ENCODE results near the gene AP5M1. TPM values are rescaled to one million over a fixed set of nuclear protein-coding genes. Genes with fewer than 3 reads are reported as not detected.
A peak's percentile ranks its signal among the peaks of the same experiment; 100 is the strongest.

The AP5M1 gene
- total and polyA plus RNA-seq, 4 experiments from 2014 or later, result 39.0 to 57.5 (median 48.8) TPM

DNA sequence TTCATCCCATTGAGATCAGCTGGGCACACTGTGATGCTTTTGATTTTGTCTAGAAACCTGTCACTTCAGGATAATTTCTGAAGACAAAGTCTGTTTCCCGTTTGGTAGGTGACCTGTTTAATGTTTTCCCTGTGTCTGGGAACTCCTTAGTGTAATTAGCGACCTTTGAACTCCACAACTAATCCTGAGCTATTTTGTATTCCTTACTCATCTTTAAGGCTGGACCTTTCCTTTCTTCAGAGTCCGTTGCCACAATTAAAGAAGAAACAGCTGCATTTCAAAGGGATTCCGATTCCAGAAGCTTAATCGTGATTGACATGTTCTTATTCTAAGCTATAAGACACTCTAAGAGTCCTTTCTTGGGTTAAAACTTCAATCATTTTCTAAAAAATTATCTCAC lies 22.0 kb downstream of the AP5M1 start:
- Histone ChIP-seq H3K4me3 (ENCODE audit: low read length in 2 of 2) (no peak overlapping the region), H3K36me3 (ENCODE audit: insufficient read depth, low read length) (peaks cover 22% of the 10 kb centered on the region), H3K27me3 (ENCODE audit: insufficient read depth, low read length) (no peaks in the 10 kb centered on the region), H3K9me3 (ENCODE audit: control insufficient read depth in 1 of 2, low read length in 2 of 2) (no peaks in the 10 kb centered on the region), H3K27ac (ENCODE audit: low read depth, low read length) (no peak overlapping the region), H3K4me1 (ENCODE audit: insufficient read depth, low read length) (no peaks in the 10 kb centered on the region)
- Mint-ChIP-seq H3K9me3 (no peaks in the 10 kb centered on the region), H3K36me3 (peaks cover 6 to 37% of the 10 kb centered on the region in 2 donors), H3K27ac (no peak overlapping the region), H3K27me3 (no peaks in the 10 kb centered on the region), H3K4me1 (no peaks in the 10 kb centered on the region), H3K4me3 (no peak overlapping the region)
- POLR2A ChIA-PET (ENCODE audit: partially characterized antibody), result interaction anchor here (1.7 kb wide), 1 partner anchor 21 kb away, joined by 5 read pairs; the partner anchor contains the start of genes AP5M1 and EXOC5
- DNase-seq, result no peak
- CTCF ChIA-PET (ENCODE audit: partially characterized antibody), result no interaction called here
- intact Hi-C loops (cut with micrococcal nuclease), result loop anchor here (10.0 kb wide), 1 partner anchor 86 kb away; no protein-coding TSS in a partner anchor

DNA sequence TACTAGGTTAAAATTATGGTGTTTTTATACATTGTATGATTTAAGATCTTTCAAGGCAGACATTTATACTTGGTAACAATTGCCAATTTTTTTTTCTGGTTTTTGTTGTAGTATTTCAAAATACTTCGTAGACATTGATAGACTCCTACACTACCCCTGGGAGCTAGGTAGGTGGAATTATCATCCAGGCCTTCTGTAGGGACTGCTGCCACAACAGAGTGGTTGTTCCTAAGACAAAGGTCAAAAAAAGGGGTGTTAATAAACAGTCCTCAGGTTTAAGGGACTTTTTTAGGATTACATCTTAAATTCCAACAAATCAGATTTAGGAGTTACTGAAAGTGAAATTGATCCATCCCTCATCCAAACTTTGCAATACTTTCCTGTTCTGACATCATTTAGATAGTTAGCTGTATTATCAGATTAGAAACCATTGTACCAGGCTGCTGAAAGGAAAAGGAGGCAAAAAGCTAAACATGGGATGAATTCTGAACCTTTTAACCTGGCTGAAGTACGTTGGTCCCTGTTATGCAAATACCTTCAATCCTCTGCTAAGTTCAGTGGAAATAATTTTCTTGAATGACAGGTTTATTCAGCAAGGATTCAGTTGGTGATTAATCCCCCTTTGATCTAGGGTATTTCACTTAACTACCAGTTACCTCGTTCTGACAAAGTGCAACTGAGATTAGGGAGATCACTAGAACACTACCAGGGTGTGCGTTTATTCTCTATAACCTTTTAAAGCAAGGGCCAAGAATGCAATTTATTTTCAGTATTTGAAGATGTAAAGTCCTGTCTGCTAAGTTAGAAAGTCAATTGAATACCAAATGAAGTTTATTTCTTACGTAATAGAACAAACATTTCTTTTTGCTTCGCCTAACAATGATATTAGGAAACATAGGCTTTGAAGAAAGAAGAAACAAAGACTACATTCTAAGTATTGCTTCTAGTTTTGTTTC lies 23.2 kb downstream of the AP5M1 start:
- no peak overlapping the region for H3K27ac ChIP-seq (ENCODE audit: low read depth, low read length)
- no peaks in the 10 kb centered on the region for H3K9me3 Mint-ChIP-seq
- H3K36me3 ChIP-seq (ENCODE audit: insufficient read depth, low read length), result peaks cover 22% of the 10 kb centered on the region
- H3K4me3 Mint-ChIP-seq, result no peak overlapping the region
- intact Hi-C loops (cut with micrococcal nuclease), result loop anchor here (10.0 kb wide), 1 partner anchor 87 kb away; no protein-coding TSS in a partner anchor
- H3K36me3 Mint-ChIP-seq, result peaks cover 6 to 33% of the 10 kb centered on the region in 2 donors
- ChIA-PET CTCF (ENCODE audit: partially characterized antibody) (interaction anchor here (0.7 kb wide), 1 partner anchor 802 kb away, joined by 3 read pairs; no protein-coding TSS in a partner anchor), POLR2A (ENCODE audit: partially characterized antibody) (no interaction called here)
- H3K4me1 Mint-ChIP-seq, result no peaks in the 10 kb centered on the region
- no peaks in the 10 kb centered on the region for H3K9me3 ChIP-seq (ENCODE audit: control insufficient read depth in 1 of 2, low read length in 2 of 2)
- no peak overlapping the region for H3K27ac Mint-ChIP-seq
- DNase-seq, result no peak
- no peaks in the 10 kb centered on the region for H3K27me3 Mint-ChIP-seq
- H3K4me3 ChIP-seq (ENCODE audit: low read length in 2 of 2), result no peak overlapping the region
- no peaks in the 10 kb centered on the region for H3K27me3 ChIP-seq (ENCODE audit: insufficient read depth, low read length)
- no peaks in the 10 kb centered on the region for H3K4me1 ChIP-seq (ENCODE audit: insufficient read depth, low read length)

DNA sequence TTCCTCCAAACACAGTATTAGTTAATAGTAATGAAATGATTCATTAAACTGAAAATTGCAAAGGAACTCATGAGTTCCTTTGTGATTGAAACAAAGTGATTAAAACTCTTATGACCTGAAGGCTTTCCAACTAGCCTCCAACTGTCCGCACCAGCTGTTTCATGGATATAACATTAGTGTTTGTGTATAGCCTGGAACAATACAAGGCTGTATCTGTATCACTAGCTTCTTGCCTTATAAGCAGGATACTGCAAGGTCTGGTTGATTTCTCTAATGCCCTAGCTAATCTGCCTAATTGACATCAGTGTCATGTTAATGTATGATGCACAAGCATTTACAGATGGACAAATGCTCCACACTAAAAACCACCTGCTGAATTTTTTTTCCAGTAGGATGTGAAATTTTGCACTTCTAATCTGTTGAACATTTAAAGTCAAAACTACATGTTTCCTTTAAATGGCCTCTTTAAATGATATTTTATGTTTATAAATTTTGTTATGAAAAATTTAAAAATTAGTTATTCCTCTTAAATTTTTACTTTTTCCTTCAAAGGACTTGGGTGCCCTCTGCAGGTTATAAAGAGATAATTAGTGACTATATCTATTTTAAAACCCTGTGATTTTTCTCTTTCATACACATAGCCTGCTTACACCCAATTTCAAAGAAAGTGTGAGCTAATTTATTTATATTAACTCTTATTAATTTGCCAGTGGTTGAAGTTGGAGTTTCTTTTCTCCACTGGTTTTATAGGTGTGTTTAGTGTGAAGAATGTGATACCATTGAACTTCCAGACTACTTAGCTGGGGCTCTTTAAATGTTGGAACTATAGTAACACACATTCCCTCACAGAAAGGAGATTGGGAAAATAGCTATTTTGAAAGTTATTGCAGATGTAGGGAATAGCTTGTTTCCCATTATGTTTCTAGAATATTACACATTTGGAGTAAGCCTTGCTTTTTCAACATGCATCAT lies 25.4 kb downstream of the AP5M1 start:
- DNase-seq, result peak in 1 of 5 donors; percentile 4
- intact Hi-C loops (cut with micrococcal nuclease), result loop anchor here (1.0 to 10.0 kb wide), 2 partner anchors 89 to 803 kb away; no protein-coding TSS in a partner anchor

DNA sequence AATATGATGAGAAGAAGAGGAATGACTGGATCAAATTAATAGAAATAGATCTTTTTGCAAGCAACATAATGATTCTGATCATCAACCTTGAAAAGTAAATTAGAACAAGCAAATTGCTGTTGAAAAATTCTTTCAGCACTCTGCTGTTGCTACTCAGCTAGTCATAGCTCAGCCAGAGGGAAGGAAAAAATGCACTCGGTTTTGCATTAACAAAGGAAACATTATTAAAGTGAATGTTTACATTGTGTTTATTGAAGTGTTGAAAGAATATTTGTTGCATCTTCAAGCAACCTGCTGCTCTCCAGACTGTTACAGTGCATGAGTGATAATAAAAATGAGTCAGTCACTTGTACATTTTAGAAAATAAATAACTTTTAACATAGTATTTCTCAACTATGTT lies 26.5 kb downstream of the AP5M1 start:
- H3K36me3 Mint-ChIP-seq, result peaks cover 0 to 15% of the 10 kb centered on the region in 2 donors
- H3K9me3 ChIP-seq (ENCODE audit: control insufficient read depth in 1 of 2, low read length in 2 of 2), result no peaks in the 10 kb centered on the region
- no peaks in the 10 kb centered on the region for H3K27me3 ChIP-seq (ENCODE audit: insufficient read depth, low read length)
- no peak overlapping the region for H3K27ac Mint-ChIP-seq
- intact Hi-C loops (cut with micrococcal nuclease), result loop anchor here (10.0 kb wide), 1 partner anchor 90 kb away; no protein-coding TSS in a partner anchor
- peaks cover 9% of the 10 kb centered on the region for H3K36me3 ChIP-seq (ENCODE audit: insufficient read depth, low read length)
- H3K4me1 Mint-ChIP-seq, result no peaks in the 10 kb centered on the region
- ChIA-PET POLR2A (ENCODE audit: partially characterized antibody) (interaction anchor here (0.7 to 0.8 kb wide), 2 partner anchors 26 to 1663 kb away, joined by 3 to 4 read pairs; partner anchors contain the start of genes AP5M1 and EXOC5), CTCF (ENCODE audit: partially characterized antibody) (interaction anchor here (1.0 to 1.6 kb wide), 5 partner anchors 22 to 807 kb away, joined by 3 to 8 read pairs (median 5); partner anchors contain the start of genes AP5M1 and EXOC5)
- no peaks in the 10 kb centered on the region for H3K9me3 Mint-ChIP-seq
- no peak overlapping the region for H3K4me3 Mint-ChIP-seq
- no peak for DNase-seq
- H3K4me1 ChIP-seq (ENCODE audit: insufficient read depth, low read length), result no peaks in the 10 kb centered on the region
- H3K27me3 Mint-ChIP-seq, result no peaks in the 10 kb centered on the region
- H3K4me3 ChIP-seq (ENCODE audit: low read length in 2 of 2), result no peak overlapping the region
- no peak overlapping the region for H3K27ac ChIP-seq (ENCODE audit: low read depth, low read length)

More for the DNA sequence above, 25.4 kb downstream of the AP5M1 start:
- ChIA-PET POLR2A (ENCODE audit: partially characterized antibody) (interaction anchor here (0.8 to 1.0 kb wide), 2 partner anchors 25 kb away, joined by 4 read pairs; partner anchors contain the start of genes AP5M1 and EXOC5), CTCF (ENCODE audit: partially characterized antibody) (interaction anchor here (1.0 to 1.6 kb wide), 6 partner anchors 23 to 820 kb away, joined by 3 to 8 read pairs (median 4); partner anchors contain the start of genes AP5M1 and EXOC5)
- Mint-ChIP-seq H3K9me3 (no peaks in the 10 kb centered on the region), H3K27me3 (no peaks in the 10 kb centered on the region), H3K4me3 (no peak overlapping the region), H3K4me1 (no peaks in the 10 kb centered on the region), H3K36me3 (peaks cover 3 to 26% of the 10 kb centered on the region in 2 donors), H3K27ac (no peak overlapping the region)
- Histone ChIP-seq H3K36me3 (ENCODE audit: insufficient read depth, low read length) (peaks cover 19% of the 10 kb centered on the region), H3K27ac (ENCODE audit: low read depth, low read length) (no peak overlapping the region), H3K4me3 (ENCODE audit: low read length in 2 of 2) (no peak overlapping the region), H3K27me3 (ENCODE audit: insufficient read depth, low read length) (no peaks in the 10 kb centered on the region), H3K9me3 (ENCODE audit: control insufficient read depth in 1 of 2, low read length in 2 of 2) (no peaks in the 10 kb centered on the region), H3K4me1 (ENCODE audit: insufficient read depth, low read length) (no peaks in the 10 kb centered on the region)

DNA sequence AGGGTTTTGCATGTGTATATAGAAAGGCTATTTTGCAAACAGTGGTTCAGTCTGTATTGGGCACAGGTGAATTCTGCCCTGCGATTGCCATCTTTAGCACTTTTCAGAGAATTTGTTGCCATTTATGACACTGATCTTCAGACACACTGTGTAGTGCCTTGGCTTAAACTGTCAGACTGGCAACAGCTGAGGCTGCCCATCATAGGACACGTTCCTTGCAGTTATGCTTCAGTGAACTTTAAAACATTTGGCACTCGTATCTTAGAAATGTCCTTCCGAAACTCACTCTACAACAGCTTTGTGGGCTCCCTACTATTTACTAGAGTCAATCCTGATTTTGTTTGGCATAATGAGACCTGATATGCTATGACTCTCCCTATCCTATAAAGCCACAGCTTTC lies 29.1 kb downstream of the AP5M1 start:
- H3K36me3 ChIP-seq (ENCODE audit: insufficient read depth, low read length), result no peaks in the 10 kb centered on the region
- no peak overlapping the region for H3K27ac Mint-ChIP-seq
- CTCF ChIA-PET (ENCODE audit: partially characterized antibody), result no interaction called here
- H3K27me3 Mint-ChIP-seq, result no peaks in the 10 kb centered on the region
- H3K9me3 Mint-ChIP-seq, result no peaks in the 10 kb centered on the region
- DNase-seq, result no peak
- no peak overlapping the region for H3K4me3 ChIP-seq (ENCODE audit: low read length in 2 of 2)
- H3K9me3 ChIP-seq (ENCODE audit: control insufficient read depth in 1 of 2, low read length in 2 of 2), result no peaks in the 10 kb centered on the region
- H3K4me3 Mint-ChIP-seq, result no peak overlapping the region
- POLR2A ChIA-PET (ENCODE audit: partially characterized antibody), result no interaction called here
- H3K36me3 Mint-ChIP-seq, result peaks cover 0 to 3% of the 10 kb centered on the region in 2 donors
- H3K27me3 ChIP-seq (ENCODE audit: insufficient read depth, low read length), result no peaks in the 10 kb centered on the region
- H3K27ac ChIP-seq (ENCODE audit: low read depth, low read length), result no peak overlapping the region
- H3K4me1 ChIP-seq (ENCODE audit: insufficient read depth, low read length), result no peaks in the 10 kb centered on the region
- intact Hi-C loops (cut with micrococcal nuclease), result loop anchor here (10.0 kb wide), 1 partner anchor 93 kb away; no protein-coding TSS in a partner anchor
- no peaks in the 10 kb centered on the region for H3K4me1 Mint-ChIP-seq

DNA sequence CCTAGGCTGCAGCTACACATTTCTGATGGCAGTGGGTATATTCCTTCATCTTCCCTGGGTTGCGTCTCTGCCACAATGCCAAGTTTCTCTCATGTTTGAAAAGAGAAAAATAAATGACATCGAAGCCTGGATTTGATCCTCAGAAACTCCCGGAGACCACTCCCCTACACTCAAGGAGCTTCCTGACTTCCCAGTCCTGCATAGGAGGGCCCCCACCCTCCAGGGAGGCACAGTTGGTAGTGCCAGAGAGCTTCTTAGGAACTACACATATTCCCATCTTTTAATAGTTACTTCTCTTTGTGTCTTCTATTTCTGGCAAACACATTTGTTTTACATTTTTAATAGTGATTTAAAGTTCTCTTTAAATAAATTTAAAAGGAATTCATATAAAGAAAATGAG lies 30.7 kb downstream of the AP5M1 start:
- no peaks in the 10 kb centered on the region for H3K27me3 ChIP-seq (ENCODE audit: insufficient read depth, low read length)
- Mint-ChIP-seq H3K9me3 (no peaks in the 10 kb centered on the region), H3K36me3 (no peaks in the 10 kb centered on the region), H3K27me3 (peaks cover 3 to 4% of the 10 kb centered on the region in 2 donors), H3K4me1 (no peaks in the 10 kb centered on the region), H3K27ac (peak overlapping the region in 1 of 7 donors; percentile 1), H3K4me3 (no peak overlapping the region)
- H3K4me3 ChIP-seq (ENCODE audit: low read length in 2 of 2), result no peak overlapping the region
- intact Hi-C loops (cut with micrococcal nuclease), result loop anchor here (10.0 kb wide), 1 partner anchor 95 kb away; no protein-coding TSS in a partner anchor
- H3K36me3 ChIP-seq (ENCODE audit: insufficient read depth, low read length), result no peaks in the 10 kb centered on the region
- no peaks in the 10 kb centered on the region for H3K4me1 ChIP-seq (ENCODE audit: insufficient read depth, low read length)
- no peak overlapping the region for H3K27ac ChIP-seq (ENCODE audit: low read depth, low read length)
- no peaks in the 10 kb centered on the region for H3K9me3 ChIP-seq (ENCODE audit: control insufficient read depth in 1 of 2, low read length in 2 of 2)
- CTCF ChIA-PET (ENCODE audit: partially characterized antibody), result interaction anchor here (1.0 to 1.3 kb wide), 2 partner anchors 10 to 808 kb away, joined by 3 to 4 read pairs; no protein-coding TSS in a partner anchor
- POLR2A ChIA-PET (ENCODE audit: partially characterized antibody), result no interaction called here
- DNase-seq, result no peak

Data from CD4-positive, alpha-beta memory T cell (primary cell).